ENCODE results near the gene LTBP2. TPM values are rescaled to one million over a fixed set of nuclear protein-coding genes. Genes with fewer than 3 reads are reported as not detected.

LTBP2 gene
- total and polyA plus RNA-seq, 8 donors: 2.9 to 36.2 (median 7.9) TPM

- DNase-seq: no peak
- 67 to 76% (median 75%) methylated on average over 5 of the region's 5 CpGs for WGBS, 5 donors
- no peak for TF ChIP-seq EP300 (IDR thresholded peaks at IDR 0.05)
- no peak for TF ChIP-seq POLR2AphosphoS5 (IDR thresholded peaks at IDR 0.05)
- TF ChIP-seq, protein P1, sequence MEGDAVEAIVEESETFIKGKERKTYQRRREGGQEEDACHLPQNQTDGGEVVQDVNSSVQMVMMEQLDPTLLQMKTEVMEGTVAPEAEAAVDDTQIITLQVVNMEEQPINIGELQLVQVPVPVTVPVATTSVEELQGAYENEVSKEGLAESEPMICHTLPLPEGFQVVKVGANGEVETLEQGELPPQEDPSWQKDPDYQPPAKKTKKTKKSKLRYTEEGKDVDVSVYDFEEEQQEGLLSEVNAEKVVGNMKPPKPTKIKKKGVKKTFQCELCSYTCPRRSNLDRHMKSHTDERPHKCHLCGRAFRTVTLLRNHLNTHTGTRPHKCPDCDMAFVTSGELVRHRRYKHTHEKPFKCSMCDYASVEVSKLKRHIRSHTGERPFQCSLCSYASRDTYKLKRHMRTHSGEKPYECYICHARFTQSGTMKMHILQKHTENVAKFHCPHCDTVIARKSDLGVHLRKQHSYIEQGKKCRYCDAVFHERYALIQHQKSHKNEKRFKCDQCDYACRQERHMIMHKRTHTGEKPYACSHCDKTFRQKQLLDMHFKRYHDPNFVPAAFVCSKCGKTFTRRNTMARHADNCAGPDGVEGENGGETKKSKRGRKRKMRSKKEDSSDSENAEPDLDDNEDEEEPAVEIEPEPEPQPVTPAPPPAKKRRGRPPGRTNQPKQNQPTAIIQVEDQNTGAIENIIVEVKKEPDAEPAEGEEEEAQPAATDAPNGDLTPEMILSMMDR (IDR thresholded peaks at IDR 0.05): no peak
- TF ChIP-seq POLR2A (IDR thresholded peaks at IDR 0.05): no peak
- no peaks in the 10 kb centered on the region for H3K27me3 ChIP-seq
- peak overlapping the region; percentile 42 to 85 (median 83) for H3K27ac ChIP-seq
- no peaks in the 10 kb centered on the region for H3K9me3 ChIP-seq
- intact Hi-C loops (cut with DNase I; ENCODE audit: low total_unique reads): no loop called here
- H3K4me1 ChIP-seq: peaks cover 28 to 71% (median 52%) of the 10 kb centered on the region in 4 donors
- H3K4me3 ChIP-seq: no peak overlapping the region
- H3K36me3 ChIP-seq: no peaks in the 10 kb centered on the region
Observed at GRCh38 chr14:74594606-74595005, 17.4 kb downstream of the LTBP2 start.

DNA sequence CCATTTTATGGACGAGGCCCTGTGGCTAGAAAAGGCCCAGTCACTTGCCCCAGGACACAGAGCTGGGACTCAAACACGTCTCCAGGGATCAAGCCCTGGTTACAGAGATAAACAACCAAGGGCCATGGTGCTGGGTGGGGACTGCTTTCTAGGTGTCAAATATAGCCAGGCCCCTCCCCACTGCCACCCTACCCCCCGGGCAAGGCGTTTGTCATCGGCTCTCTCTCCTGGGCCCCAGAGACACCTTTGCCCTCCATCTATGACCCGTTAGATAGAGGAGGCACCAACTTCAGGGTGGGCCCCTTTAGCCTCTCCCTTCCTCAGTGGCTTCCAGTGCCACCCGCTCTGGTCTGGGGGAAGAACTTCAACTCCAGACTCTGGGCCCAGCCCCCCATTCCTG is 18.0 kb downstream of the LTBP2 start:
- Histone ChIP-seq H3K4me3 (no peak overlapping the region), H3K9me3 (no peaks in the 10 kb centered on the region), H3K36me3 (no peaks in the 10 kb centered on the region), H3K4me1 (peaks cover 28 to 66% (median 48%) of the 10 kb centered on the region in 4 donors), H3K27ac (peak overlapping the region; percentile 42 to 85 (median 83)), H3K27me3 (no peaks in the 10 kb centered on the region)
- 58 to 74% (median 64%) methylated on average over 5 to 7 of the region's 7 CpGs for WGBS, 5 donors
- intact Hi-C loops (cut with DNase I; ENCODE audit: low total_unique reads): no loop called here
- TF ChIP-seq EP300 (IDR thresholded peaks at IDR 0.05) (no peak), POLR2A (IDR thresholded peaks at IDR 0.05) (no peak), POLR2AphosphoS5 (IDR thresholded peaks at IDR 0.05) (no peak)
- TF ChIP-seq, protein P1 (IDR thresholded peaks at IDR 0.05): no peak
- no peak for DNase-seq

DNA sequence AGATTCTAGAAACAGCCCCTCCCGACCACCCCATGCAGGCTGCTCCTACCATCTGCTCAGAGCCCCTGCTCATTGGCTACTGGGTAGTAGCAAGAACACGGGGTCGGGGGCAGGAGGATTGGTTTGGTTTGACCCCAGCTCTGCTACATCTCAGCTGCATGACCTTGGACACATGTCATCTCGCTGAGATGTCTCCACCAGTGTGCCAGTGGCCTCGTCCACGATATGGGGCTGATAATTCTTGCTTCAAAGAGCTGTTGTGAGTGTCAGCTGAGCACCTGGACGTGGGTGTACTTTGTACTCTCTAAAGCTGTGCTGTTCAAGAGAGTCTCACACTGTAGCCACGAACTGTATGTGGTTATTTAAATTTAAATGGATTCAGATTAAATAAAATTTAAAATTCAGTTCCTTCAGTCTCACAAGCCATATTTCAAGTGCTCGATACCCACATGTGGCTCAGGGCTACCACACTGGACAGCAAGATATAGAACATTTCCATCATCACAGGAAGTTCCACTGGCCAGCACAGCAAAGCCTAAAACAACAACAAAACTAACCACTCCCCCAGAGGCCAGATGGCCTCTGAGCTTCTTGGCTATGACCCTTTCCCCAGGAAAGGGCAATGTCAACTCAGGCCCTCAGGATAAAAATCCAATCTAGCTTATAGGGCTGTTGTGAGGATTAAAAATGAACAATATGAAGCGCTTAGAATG is 18.6 kb downstream of the LTBP2 start:
- H3K36me3 ChIP-seq: no peaks in the 10 kb centered on the region
- intact Hi-C loops (cut with DNase I; ENCODE audit: low total_unique reads): no loop called here
- H3K9me3 ChIP-seq: no peaks in the 10 kb centered on the region
- TF ChIP-seq POLR2AphosphoS5 (IDR thresholded peaks at IDR 0.05) (no peak), POLR2A (IDR thresholded peaks at IDR 0.05) (no peak), EP300 (IDR thresholded peaks at IDR 0.05) (no peak)
- TF ChIP-seq, protein P1 (IDR thresholded peaks at IDR 0.05): no peak
- DNase-seq: no peak
- no peak overlapping the region for H3K4me3 ChIP-seq
- no peaks in the 10 kb centered on the region for H3K27me3 ChIP-seq
- H3K27ac ChIP-seq: peak overlapping the region in 4 of 5 donors; percentile 67 to 85 (median 84)
- peaks cover 25 to 59% (median 43%) of the 10 kb centered on the region in 4 donors for H3K4me1 ChIP-seq
- WGBS, 5 donors: 40 to 54% (median 46%) methylated on average over 10 of the region's 10 CpGs

- no peaks in the 10 kb centered on the region for H3K27me3 ChIP-seq
- H3K36me3 ChIP-seq: no peaks in the 10 kb centered on the region
- TF ChIP-seq POLR2AphosphoS5 (IDR thresholded peaks at IDR 0.05) (no peak), POLR2A (IDR thresholded peaks at IDR 0.05) (no peak), EP300 (IDR thresholded peaks at IDR 0.05) (no peak)
- TF ChIP-seq, protein P1 (IDR thresholded peaks at IDR 0.05): no peak
- H3K9me3 ChIP-seq: no peaks in the 10 kb centered on the region
- intact Hi-C loops (cut with DNase I; ENCODE audit: low total_unique reads): no loop called here
- peak overlapping the region in 3 of 5 donors; percentile 83 to 85 (median 84) for H3K27ac ChIP-seq
- 90 to 93% (median 92%) methylated on average over 13 of the region's 13 CpGs for WGBS, 5 donors
- peaks cover 25 to 58% (median 42%) of the 10 kb centered on the region in 4 donors for H3K4me1 ChIP-seq
- no peak overlapping the region for H3K4me3 ChIP-seq
- no peak for DNase-seq
Observed at GRCh38 chr14:74592476-74593201, 19.4 kb downstream of the LTBP2 start.

Measured in stomach (tissue), 9 donors.